H1 (cell line): Measurements from ENCODE around the gene STYXL1. TPM values are rescaled to one million over a fixed set of nuclear protein-coding genes. Genes with fewer than 3 reads are reported as not detected.

Source experiments
- CTCF ChIA-PET: fragments of 300-600 bp; sonication (Branson Sonifier 250); formaldehyde crosslinking; loops from one replicate; lab custom pipeline; 2021; ENCODE audit not compliant: partially characterized antibody; lab: Charles Lee
- POLR2A ChIA-PET: fragments of 300-600 bp; sonication (Branson Sonifier 250); formaldehyde crosslinking; loops from one replicate; lab custom pipeline; 2021; ENCODE audit warnings: inconsistent platforms; ENCODE audit not compliant: partially characterized antibody; lab: Charles Lee
- DNase-seq, 2 experiments: peaks; one replicate each; pipeline versions ENCODE4 v3.0.0 to v3.0.0-alpha.2; 2010 to 2022; ENCODE audit warnings: low spot score in 2 of 2, low read depth in 1 of 2, mixed read lengths in 1 of 2
- FAIRE-seq: peaks from 2 replicates; lab custom pipeline; 2011; peaks lifted over from hg19 to GRCh38; lab: Jason Lieb, UNC
- H2AFZ ChIP-seq: 2 replicates; pipeline ENCODE4 v1.8.1; 2012; ENCODE audit warnings: low read length, inconsistent platforms
- H2AK5ac ChIP-seq: 2 replicates; pipeline ENCODE4 v1.6.1; 2013; ENCODE audit warnings: low read depth, low read length
- H2BK120ac ChIP-seq: replicated peaks from 2 replicates; pipeline ENCODE3; 2013; ENCODE audit warnings: low read depth, low read length, inconsistent platforms
- H2BK12ac ChIP-seq: 2 replicates; pipeline ENCODE4 v1.6.1; 2013; ENCODE audit warnings: low read depth, low read length
- H2BK15ac ChIP-seq: 2 replicates; pipeline ENCODE4 v1.6.1; 2013; ENCODE audit warnings: low read length
- H2BK20ac ChIP-seq: 2 replicates; pipeline ENCODE4 v1.6.1; 2013; ENCODE audit warnings: low read length
- H2BK5ac ChIP-seq: 2 replicates; pipeline ENCODE4 v1.6.1; 2013; ENCODE audit warnings: low read depth, low read length
- H3K14ac ChIP-seq: 2 replicates; pipeline ENCODE4 v1.6.1; 2013; ENCODE audit warnings: inconsistent platforms; ENCODE audit not compliant: insufficient read length
- H3K18ac ChIP-seq: 2 replicates; pipeline ENCODE4 v1.6.1; 2013; ENCODE audit warnings: low read length; ENCODE audit errors: extremely low read depth
- H3K23ac ChIP-seq: 2 replicates; pipeline ENCODE4 v1.6.1; 2013; ENCODE audit warnings: inconsistent platforms; ENCODE audit not compliant: insufficient read length
- H3K23me2 ChIP-seq: 2 replicates; pipeline ENCODE4 v1.6.1; 2013; ENCODE audit warnings: low read depth, low read length
- H3K27ac ChIP-seq: 2 replicates; pipeline ENCODE4 v1.6.1; 2011; ENCODE audit warnings: low read depth, low read length, inconsistent platforms
- H3K27me3 ChIP-seq, 4 experiments: replicated peaks in 1 of 4; 1 replicate in 1 of 4; 2 replicates in 3 of 4; pipeline versions ENCODE4 v1.6.1 to v1.8.1; 2011 to 2013; ENCODE audit warnings: low read length in 3 of 4, mild to moderate bottlenecking in 3 of 4, inconsistent platforms in 2 of 4, mixed read lengths in 2 of 4, moderate library complexity in 1 of 4; ENCODE audit not compliant: control insufficient read depth in 3 of 4, insufficient read depth in 3 of 4; ENCODE audit errors: extremely low read depth in 1 of 4
- H3K36me3 ChIP-seq, 4 experiments: 2 replicates each; pipeline versions ENCODE4 v1.6.1 to v1.8.1; 2011 to 2013; ENCODE audit warnings: mild to moderate bottlenecking in 4 of 4, low read length in 3 of 4, moderate library complexity in 2 of 4, control low read depth in 1 of 4, inconsistent platforms in 1 of 4; ENCODE audit not compliant: insufficient read depth in 4 of 4, control insufficient read depth in 2 of 4
- H3K4ac ChIP-seq: replicated peaks from 2 replicates; pipeline ENCODE3; 2013; ENCODE audit warnings: low read length, low read depth, mixed read lengths, inconsistent platforms; ENCODE audit not compliant: insufficient read length
- H3K4me1 ChIP-seq, 4 experiments: replicated peaks in 1 of 4; 1 replicate in 1 of 4; 2 replicates in 3 of 4; pipeline versions ENCODE4 v1.6.1 to v1.8.1; 2011 to 2013; ENCODE audit warnings: low read length in 3 of 4, inconsistent platforms in 2 of 4, mixed read lengths in 1 of 4; ENCODE audit not compliant: insufficient read depth in 4 of 4, control insufficient read depth in 3 of 4
- H3K4me2 ChIP-seq, 2 experiments: 2 replicates each; pipeline versions ENCODE4 v1.6.1 to v1.8.1; 2011 to 2013; ENCODE audit warnings: low read depth in 2 of 2, low read length in 2 of 2, control low read depth in 1 of 2, inconsistent platforms in 1 of 2, mild to moderate bottlenecking in 1 of 2; ENCODE audit not compliant: insufficient read depth in 1 of 2
- H3K4me3 ChIP-seq, 4 experiments: fragments of 200-600, 300-600 bp in 1 of 4; sonication (generic), shearing (Covaris generic), sonication (Bioruptor Twin) in 1 of 4; 2 replicates each; pipeline versions ENCODE4 v1.5.1 to v1.8.1; 2011 to 2016; ENCODE audit warnings: low read length in 4 of 4, low read depth in 3 of 4, control low read depth in 2 of 4, inconsistent platforms in 2 of 4, mild to moderate bottlenecking in 2 of 4, mixed read lengths in 1 of 4, moderate library complexity in 1 of 4; ENCODE audit not compliant: insufficient read depth in 2 of 4; ENCODE audit errors: extremely low read depth in 1 of 4
- H3K56ac ChIP-seq: replicated peaks from 2 replicates; pipeline ENCODE3; 2013; ENCODE audit warnings: low read depth, mild to moderate bottlenecking, mixed read lengths, low read length, inconsistent platforms; ENCODE audit not compliant: insufficient read length
- H3K79me1 ChIP-seq: 2 replicates; pipeline ENCODE4 v1.6.1; 2013; ENCODE audit warnings: low read depth, low read length, control low read depth
- H3K79me2 ChIP-seq, 2 experiments: 2 replicates each; pipeline versions ENCODE4 v1.6.1 to v1.8.1; 2012 to 2013; ENCODE audit warnings: low read length in 2 of 2, mild to moderate bottlenecking in 2 of 2, inconsistent platforms in 1 of 2; ENCODE audit not compliant: insufficient read depth in 2 of 2, control insufficient read depth in 1 of 2
- H3K9ac ChIP-seq, 4 experiments: replicated peaks in 1 of 4; 1 replicate in 1 of 4; 2 replicates in 3 of 4; pipeline versions ENCODE4 v1.6.1 to v1.8.1; 2011 to 2013; ENCODE audit warnings: low read depth in 3 of 4, low read length in 3 of 4, control low read depth in 2 of 4, mild to moderate bottlenecking in 2 of 4, moderate library complexity in 2 of 4, inconsistent platforms in 1 of 4; ENCODE audit errors: extremely low read depth in 1 of 4
- H3K9me3 ChIP-seq, 2 experiments: 2 replicates each; pipeline versions ENCODE4 v1.6.1 to v1.8.1; 2012 to 2013; ENCODE audit warnings: mild to moderate bottlenecking in 2 of 2, moderate library complexity in 2 of 2, control low read depth in 1 of 2, inconsistent platforms in 1 of 2, low read depth in 1 of 2, low read length in 1 of 2, mixed read lengths in 1 of 2; ENCODE audit not compliant: insufficient read depth in 2 of 2
- H4K20me1 ChIP-seq, 2 experiments: replicated peaks in 1 of 2; 2 replicates each; pipeline versions ENCODE3 to v1.8.1; 2011 to 2013; ENCODE audit warnings: inconsistent platforms in 2 of 2, low read length in 2 of 2, mild to moderate bottlenecking in 1 of 2; ENCODE audit not compliant: insufficient read depth in 2 of 2, control insufficient read depth in 1 of 2
- H4K5ac ChIP-seq: 2 replicates; pipeline ENCODE4 v1.6.1; 2013; ENCODE audit warnings: low read length, low read depth, mixed read lengths, inconsistent platforms; ENCODE audit not compliant: insufficient read length
- H4K8ac ChIP-seq: 2 replicates; pipeline ENCODE4 v1.8.0; 2013; ENCODE audit warnings: mild to moderate bottlenecking, moderate library complexity, low read length, inconsistent platforms; ENCODE audit not compliant: insufficient read depth; ENCODE audit errors: extremely low read depth
- H4K91ac ChIP-seq: replicated peaks from 2 replicates; pipeline ENCODE3; 2013; ENCODE audit warnings: low read length, mixed read lengths, inconsistent platforms; ENCODE audit not compliant: insufficient read length
- JUND ChIP-seq: IDR thresholded peaks from 2 replicates; pipeline ENCODE4 v1.6.1; 2011; ENCODE audit warnings: mild to moderate bottlenecking, improper control_type of control experiment, low read length
- TAF7 ChIP-seq: optimal IDR thresholded peaks from 2 replicates; pipeline ENCODE3; 2011; ENCODE audit warnings: low read depth, mild to moderate bottlenecking, inconsistent platforms, low read length, moderate library complexity, borderline replicate concordance
- WGBS, 2 experiments: shearing (Covaris generic) in 1 of 2; methylation state at CpG; one replicate each; pipeline versions ENCODE4 v1.1.6 to v1.1.7; 2013 to 2015; ENCODE audit warnings: low lambda C conversion rate in 2 of 2, mixed read lengths in 2 of 2, inconsistent platforms in 1 of 2, low coverage in 1 of 2, missing lambda C conversion rate in 1 of 2; ENCODE audit not compliant: insufficient replicate concordance in 2 of 2, insufficient coverage in 1 of 2, insufficient read length in 1 of 2; ENCODE audit errors: extremely low coverage in 1 of 2, missing lambda C conversion rate in 1 of 2; 5-methylcytosine and 5-hydroxymethylcytosine counted together
- polyA plus RNA-seq, 7 experiments: library from polyadenylated mRNA; depleted of rRNA in 3 of 7; stranded (reverse) in 5 of 7; unstranded in 2 of 7; fragments of >200 nt in 5 of 7; fragments of 200-250 nt in 2 of 7; gene quantifications; 1 replicate in 5 of 7; 2 replicates in 1 of 7; 4 replicates in 1 of 7; pipeline versions ENCODE4 v1.2.1 to v1.2.3, GENCODE V29; 2011 to 2013; ENCODE audit warnings: missing spikeins in 2 of 7, mixed read lengths in 2 of 7
- total RNA-seq: library from RNA; stranded (reverse); fragmentation: NEBNext Ultra II Directional; extraction: Animal tissue kit (Norgen Biotek cat#: 25700); gene quantifications from 2 replicates; pipeline ENCODE4 v1.2.1, GENCODE V29; 2021

STYXL1 gene
- total and polyA plus RNA-seq, 2 of the 8 experiments (the other 6 are each of a cell fraction or from before 2014, with no cell fraction given) = 32.3 to 53.9 TPM

DNA sequence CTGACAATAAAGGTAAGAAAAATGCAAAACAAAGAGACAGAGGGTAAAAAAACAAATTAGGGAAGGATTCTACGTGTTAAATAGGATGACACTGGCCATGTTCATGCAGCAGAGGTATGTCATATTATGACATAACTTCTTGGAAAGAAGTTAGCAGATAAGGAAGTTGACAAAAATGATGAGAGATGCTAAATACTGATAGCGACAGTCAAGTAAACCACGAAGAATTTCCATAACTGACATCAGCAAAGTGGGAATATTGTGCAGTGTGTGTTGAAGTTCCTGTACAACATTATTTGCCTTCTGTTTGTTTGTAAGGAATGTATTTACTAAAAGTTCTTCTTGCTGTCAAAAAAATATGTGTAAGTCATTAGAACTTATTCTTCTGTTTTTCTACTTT, 29.6 kb upstream of the STYXL1 start:
- no peak for DNase-seq
- Histone ChIP-seq H2BK20ac (no peak overlapping the region), H2BK5ac (no peak overlapping the region), H3K27me3 (no peaks in the 10 kb centered on the region), H4K5ac (no peak overlapping the region), H3K18ac (no peak overlapping the region), H3K36me3 (no peaks in the 10 kb centered on the region), H4K20me1 (no peaks in the 10 kb centered on the region), H3K79me1 (no peaks in the 10 kb centered on the region), H3K23ac (no peak overlapping the region), H2BK15ac (no peak overlapping the region), H3K79me2 (no peaks in the 10 kb centered on the region), H2AFZ (no peak overlapping the region), H3K14ac (no peak overlapping the region), H3K9me3 (no peaks in the 10 kb centered on the region), H2BK120ac (no peak overlapping the region), H3K23me2 (no peaks in the 10 kb centered on the region), H3K4me2 (no peak overlapping the region), H3K4me3 (no peak overlapping the region), H3K9ac (no peak overlapping the region), H4K91ac (no peak overlapping the region), H3K4ac (no peak overlapping the region), H2BK12ac (no peak overlapping the region), H3K56ac (no peak overlapping the region), H3K27ac (no peak overlapping the region), H4K8ac (no peak overlapping the region), H3K4me1 (peaks cover 0 to 3% (median 1%) of the 10 kb centered on the region in 4 experiments; a peak in 5 of 7 replicates), H2AK5ac (no peak overlapping the region)
- TF ChIP-seq TAF7 (no peak), JUND (no peak)
- no peak for FAIRE-seq
- 89% methylated on average over 3 of the region's 3 CpGs; no CpG with 5 or more reads in 1 of the 2 experiments for WGBS, 2 experiments
- ChIA-PET CTCF (interaction anchor here (0.7 kb wide), 1 partner anchor 211 kb away, joined by 3 read pairs; no protein-coding TSS in a partner anchor), POLR2A (interaction anchor here (1.3 kb wide), 1 partner anchor 54 kb away, joined by 3 read pairs; no protein-coding TSS in a partner anchor)
